HepG2 (cell line): ENCODE results near the gene ZNF771. TPM values are rescaled to one million over a fixed set of nuclear protein-coding genes. Genes with fewer than 3 reads are reported as not detected.

Source experiments
- AGO2 ChIP-seq: fragments of 200-400 bp; formaldehyde crosslinking; optimal IDR thresholded peaks from 2 replicates; pipeline ENCODE3; 2017; ENCODE audit warnings: mild to moderate bottlenecking, low read depth, low read length, moderate library complexity
- BORCS8-MEF2B ChIP-seq: sonication (generic); formaldehyde crosslinking; IDR thresholded peaks from 2 replicates; pipeline ENCODE4 v1.8.0; 2022; ENCODE audit warnings: mild to moderate bottlenecking, missing genetic modification reagents
- DZIP1 ChIP-seq: sonication (generic); formaldehyde crosslinking; IDR thresholded peaks from 2 replicates; pipeline ENCODE4 v1.5.0; 2020; ENCODE audit warnings: mild to moderate bottlenecking, missing genetic modification reagents
- EED ChIP-seq: sonication (generic); formaldehyde crosslinking; IDR thresholded peaks from 2 replicates; pipeline ENCODE4 v1.5.0; 2020; ENCODE audit warnings: mild to moderate bottlenecking, missing genetic modification reagents
- ELF1 ChIP-seq: sonication (generic); formaldehyde crosslinking; IDR thresholded peaks from 2 replicates; pipeline ENCODE4 v1.4.0; 2020; ENCODE audit warnings: missing genetic modification reagents
- ELK4 ChIP-seq: sonication (generic); formaldehyde crosslinking; IDR thresholded peaks from 2 replicates; pipeline ENCODE4 v1.9.0; 2021; ENCODE audit warnings: missing genetic modification reagents, borderline replicate concordance
- ETS1 ChIP-seq: sonication (generic); formaldehyde crosslinking; IDR thresholded peaks from 2 replicates; pipeline ENCODE4 v1.4.0; 2020; ENCODE audit warnings: missing genetic modification reagents
- ETV5 ChIP-seq: IDR thresholded peaks from 2 replicates; pipeline ENCODE4 v1.6.1; 2018; ENCODE audit warnings: missing biosample characterization, missing genetic modification reagents, inconsistent platforms, borderline replicate concordance
- HDAC1 ChIP-seq: sonication (generic); formaldehyde crosslinking; IDR thresholded peaks from 2 replicates; pipeline ENCODE4 v1.5.1; 2020; ENCODE audit warnings: mild to moderate bottlenecking, missing genetic modification reagents
- HMG20A ChIP-seq: IDR thresholded peaks from 2 replicates; pipeline ENCODE4 v1.6.1; 2016; ENCODE audit warnings: borderline replicate concordance
- IKZF1 ChIP-seq: fragments of 450-650 bp; IDR thresholded peaks from 2 replicates; pipeline ENCODE4 v1.7.1; 2016
- KAT2B ChIP-seq: fragments of 150-350 bp; IDR thresholded peaks from 2 replicates; pipeline ENCODE4 v1.6.1; 2014; ENCODE audit warnings: low read depth, low read length, borderline replicate concordance
- NCOA1 ChIP-seq: sonication (generic); formaldehyde crosslinking; IDR thresholded peaks from 2 replicates; pipeline ENCODE4 v1.9.0; 2021; ENCODE audit warnings: missing genetic modification reagents
- NFYB ChIP-seq: sonication (generic); formaldehyde crosslinking; IDR thresholded peaks from 2 replicates; pipeline ENCODE4 v1.4.0; 2020; ENCODE audit warnings: missing genetic modification reagents
- PHF20 ChIP-seq: sonication (generic); formaldehyde crosslinking; IDR thresholded peaks from 2 replicates; pipeline ENCODE4 v1.5.0; 2020; ENCODE audit warnings: mild to moderate bottlenecking, missing genetic modification reagents
- TCF7L2 ChIP-seq: IDR thresholded peaks from 2 replicates; pipeline ENCODE4 v1.6.1; 2011; ENCODE audit warnings: mild to moderate bottlenecking, low read depth, low read length, moderate library complexity
- ZBTB34 ChIP-seq: sonication (generic); formaldehyde crosslinking; IDR thresholded peaks from 2 replicates; pipeline ENCODE4 v1.8.0; 2022; ENCODE audit warnings: mild to moderate bottlenecking, missing genetic modification reagents
- ZFP91 ChIP-seq: sonication (generic); formaldehyde crosslinking; IDR thresholded peaks from 2 replicates; pipeline ENCODE4 v1.9.0; 2022; ENCODE audit warnings: missing genetic modification reagents, mild to moderate bottlenecking, borderline replicate concordance
- polyA plus RNA-seq, 8 experiments: library from polyadenylated mRNA; depleted of rRNA in 3 of 8; stranded (reverse) in 7 of 8; unstranded in 1 of 8; fragments of >200 nt; fragmentation: Illumina TruSeq in 4 of 8; extraction: Trizol in 4 of 8; gene quantifications; 2 replicates each; pipeline versions ENCODE4 v1.2.1 to v1.2.3, GENCODE V29; 2011 to 2016; ENCODE audit warnings: low read depth in 4 of 8, missing spikeins in 1 of 8, mixed read lengths in 1 of 8; ENCODE audit not compliant: insufficient read depth in 1 of 8
- total RNA-seq, 5 experiments: library from RNA; depleted of rRNA; stranded (reverse); fragments of >200 nt; fragmentation: Illumina TruSeq; extraction: Trizol; gene quantifications; 2 replicates each; pipeline ENCODE4 v1.2.3, GENCODE V29; 2016; ENCODE audit warnings: low read depth in 1 of 5

The ZNF771 gene
- total and polyA plus RNA-seq, 2 of the 13 experiments (the other 11 are each of a cell fraction or from before 2014, with no cell fraction given): 5.0 to 11.8 TPM

- TF ChIP-seq TCF7L2: no peak
- no peak for TF ChIP-seq ELK4
- peak; percentile 93 for TF ChIP-seq BORCS8-MEF2B
- TF ChIP-seq PHF20 (CRISPR knock-in tag): peak; percentile 83
- TF ChIP-seq ETS1 (CRISPR knock-in tag): peak; percentile 74; the same call in 1 of the 2 replicates
- TF ChIP-seq DZIP1: no peak
- peak; percentile 45; the same call in 1 of the 2 replicates for TF ChIP-seq EED (CRISPR knock-in tag)
- peak; percentile 86 for TF ChIP-seq ELF1
- peak; percentile 71 for TF ChIP-seq AGO2
- peak; percentile 76 for TF ChIP-seq ETV5
- no peak for TF ChIP-seq HMG20A (CRISPR knock-in tag)
- TF ChIP-seq ZFP91 (CRISPR knock-in tag): peak; percentile 87; the same call in 1 of the 2 replicates
- peak; percentile 91 for TF ChIP-seq NFYB (CRISPR knock-in tag)
- TF ChIP-seq NCOA1: no peak
- peak; percentile 77 for TF ChIP-seq HDAC1 (CRISPR knock-in tag)
- TF ChIP-seq ZBTB34 (CRISPR knock-in tag): peak; percentile 63; the same call in 1 of the 2 replicates
- TF ChIP-seq IKZF1: no peak
- TF ChIP-seq KAT2B: no peak
Measured at GRCh38 chr16:30429678-30430427, 22.4 kb downstream of the ZNF771 start, which contains the start of gene DCTPP1 (continued).
